ENCODE data around the gene SHB. TPM values are rescaled to one million over a fixed set of nuclear protein-coding genes. Genes with fewer than 3 reads are reported as not detected.

Gene SHB
- total RNA-seq, 1 experiment from 2014 or later = 23.8 TPM

DNA sequence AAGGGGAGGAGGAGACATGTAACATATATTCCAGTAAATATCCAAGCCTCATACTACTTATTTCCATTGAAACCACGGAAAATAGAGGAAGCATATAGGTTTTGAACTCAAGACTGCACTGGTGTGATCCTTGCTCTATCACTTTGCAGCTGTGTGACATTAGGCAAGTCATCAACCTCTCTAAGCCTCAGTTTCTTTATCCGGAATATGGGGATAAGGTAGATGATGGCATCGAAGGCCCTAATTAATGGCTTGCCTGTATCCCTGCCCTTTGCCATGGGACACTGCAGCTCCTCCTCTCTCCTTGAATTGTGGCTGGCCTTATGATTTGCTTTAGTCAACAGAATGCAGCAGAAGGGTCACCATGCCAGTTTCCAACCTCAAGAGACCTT, 6.9 kb downstream of the SHB start:
- intact Hi-C loops (cut with micrococcal nuclease; ENCODE audit: unreplicated experiment) = no loop called here
- H3F3A ChIP-seq (ENCODE audit: insufficient read depth, low read depth) = peaks cover 7% of the 10 kb centered on the region
- CTCF ChIA-PET = interaction anchor here (1.6 kb wide), 1 partner anchor 45 kb away, joined by 3 read pairs; no protein-coding TSS in a partner anchor
- peaks cover 43% of the 10 kb centered on the region for H3K4me1 ChIP-seq (replicated peaks; ENCODE audit: insufficient read depth)
- TF ChIP-seq, protein P1, sequence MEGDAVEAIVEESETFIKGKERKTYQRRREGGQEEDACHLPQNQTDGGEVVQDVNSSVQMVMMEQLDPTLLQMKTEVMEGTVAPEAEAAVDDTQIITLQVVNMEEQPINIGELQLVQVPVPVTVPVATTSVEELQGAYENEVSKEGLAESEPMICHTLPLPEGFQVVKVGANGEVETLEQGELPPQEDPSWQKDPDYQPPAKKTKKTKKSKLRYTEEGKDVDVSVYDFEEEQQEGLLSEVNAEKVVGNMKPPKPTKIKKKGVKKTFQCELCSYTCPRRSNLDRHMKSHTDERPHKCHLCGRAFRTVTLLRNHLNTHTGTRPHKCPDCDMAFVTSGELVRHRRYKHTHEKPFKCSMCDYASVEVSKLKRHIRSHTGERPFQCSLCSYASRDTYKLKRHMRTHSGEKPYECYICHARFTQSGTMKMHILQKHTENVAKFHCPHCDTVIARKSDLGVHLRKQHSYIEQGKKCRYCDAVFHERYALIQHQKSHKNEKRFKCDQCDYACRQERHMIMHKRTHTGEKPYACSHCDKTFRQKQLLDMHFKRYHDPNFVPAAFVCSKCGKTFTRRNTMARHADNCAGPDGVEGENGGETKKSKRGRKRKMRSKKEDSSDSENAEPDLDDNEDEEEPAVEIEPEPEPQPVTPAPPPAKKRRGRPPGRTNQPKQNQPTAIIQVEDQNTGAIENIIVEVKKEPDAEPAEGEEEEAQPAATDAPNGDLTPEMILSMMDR (conservative IDR thresholded peaks at IDR 0.05) = no peak
- TF ChIP-seq EZH2 (IDR thresholded peaks at IDR 0.05; ENCODE audit: low read depth) = no peak
- H3K4me3 ChIP-seq = no peak overlapping the region
- peaks cover 18% of the 10 kb centered on the region for H3K36me3 ChIP-seq (ENCODE audit: low read depth)
- H3K9me3 ChIP-seq (ENCODE audit: insufficient read depth, low read depth) = no peaks in the 10 kb centered on the region
- H3K27ac ChIP-seq = no peak overlapping the region
- POLR2A ChIA-PET (ENCODE audit: unreplicated experiment) = no interaction called here
- BruUV-seq (replicated peaks) = no TSS peak
- H3K79me2 ChIP-seq (ENCODE audit: low read depth) = peaks cover 99% of the 10 kb centered on the region
- DNase-seq = no peak
- H3K9me2 ChIP-seq (ENCODE audit: insufficient read depth) = no peaks in the 10 kb centered on the region
- peaks cover 65% of the 10 kb centered on the region for H4K20me1 ChIP-seq (ENCODE audit: insufficient read depth)
- peak overlapping the region; percentile 99; the same call in 1 of the 2 replicates for H3K4me2 ChIP-seq
- no peak overlapping the region for H2AFZ ChIP-seq
- no peaks in the 10 kb centered on the region for H3K27me3 ChIP-seq (ENCODE audit: insufficient read depth, low read depth)

DNA sequence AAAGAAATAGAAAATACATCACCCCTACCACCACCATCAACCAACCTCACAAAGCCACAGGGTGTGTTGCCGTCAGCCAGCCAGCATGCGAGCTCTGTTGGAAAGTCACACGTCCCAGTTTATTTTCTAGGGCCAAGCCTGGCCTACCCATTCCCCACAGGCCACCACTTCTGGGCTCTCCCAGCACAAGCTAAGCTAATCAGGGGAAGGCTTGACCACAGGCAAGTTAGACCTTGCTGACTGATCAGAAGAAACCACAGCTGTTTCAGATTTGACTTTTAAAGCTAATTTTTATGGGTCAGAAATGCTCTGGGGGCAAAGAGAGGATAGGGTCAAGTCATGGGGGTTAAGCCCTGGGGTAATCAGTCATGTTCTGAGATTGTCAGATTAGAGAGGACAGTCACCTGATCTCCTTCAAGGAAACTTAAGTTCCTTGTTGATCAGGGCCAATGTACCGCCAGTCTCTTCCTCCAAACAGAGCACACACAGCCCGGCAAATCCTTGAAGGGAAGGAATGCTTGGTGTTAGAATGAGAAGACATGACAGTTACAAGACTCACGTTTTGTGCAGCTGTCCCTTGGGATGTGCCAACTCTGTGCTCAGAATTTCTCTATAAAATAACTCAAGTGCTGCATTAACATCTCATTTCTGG, 7.6 kb downstream of the SHB start:
- Histone ChIP-seq H3K27ac (no peak overlapping the region), H2AFZ (no peak overlapping the region), H3K4me3 (no peak overlapping the region), H3K4me2 (no peak overlapping the region), H4K20me1 (ENCODE audit: insufficient read depth) (peaks cover 59% of the 10 kb centered on the region), H3K4me1 (replicated peaks; ENCODE audit: insufficient read depth) (peaks cover 43% of the 10 kb centered on the region), H3K9me3 (ENCODE audit: insufficient read depth, low read depth) (no peaks in the 10 kb centered on the region), H3K79me2 (ENCODE audit: low read depth) (peaks cover 99% of the 10 kb centered on the region), H3K27me3 (ENCODE audit: insufficient read depth, low read depth) (no peaks in the 10 kb centered on the region), H3K9me2 (ENCODE audit: insufficient read depth) (no peaks in the 10 kb centered on the region), H3K36me3 (ENCODE audit: low read depth) (peaks cover 15% of the 10 kb centered on the region), H3F3A (ENCODE audit: insufficient read depth, low read depth) (peaks cover 7% of the 10 kb centered on the region)
- intact Hi-C loops (cut with micrococcal nuclease; ENCODE audit: unreplicated experiment) = no loop called here
- CTCF ChIA-PET = interaction anchor here (1.6 kb wide), 1 partner anchor 44 kb away, joined by 3 read pairs; no protein-coding TSS in a partner anchor
- POLR2A ChIA-PET (ENCODE audit: unreplicated experiment) = no interaction called here
- no TSS peak for BruUV-seq (replicated peaks)
- no peak for DNase-seq
- no peak for TF ChIP-seq EZH2 (IDR thresholded peaks at IDR 0.05; ENCODE audit: low read depth)
- TF ChIP-seq, protein P1 (conservative IDR thresholded peaks at IDR 0.05) = no peak

DNA sequence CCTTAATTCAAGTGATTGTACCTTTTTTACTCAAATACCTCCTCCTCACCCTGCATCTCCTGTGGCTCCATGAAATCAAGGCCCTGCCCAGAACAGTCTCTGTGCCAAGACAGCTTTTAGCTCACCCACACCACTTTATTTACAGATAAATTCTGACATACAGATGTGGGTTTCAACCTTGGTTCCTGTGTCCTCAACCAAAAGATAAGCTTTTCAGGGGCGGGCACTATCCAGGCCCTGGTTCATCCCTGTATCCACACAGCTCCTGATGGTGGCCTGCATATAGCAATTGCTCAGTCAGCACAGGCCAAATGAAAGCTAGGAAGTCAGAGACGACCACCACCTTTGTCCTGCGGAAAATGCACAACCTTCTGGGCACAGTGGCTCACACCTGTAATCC, 8.3 kb downstream of the SHB start:
- Histone ChIP-seq H2AFZ (no peak overlapping the region), H3K36me3 (ENCODE audit: low read depth) (peaks cover 8% of the 10 kb centered on the region; the same call in 1 of the 2 replicates), H3K9me2 (ENCODE audit: insufficient read depth) (no peaks in the 10 kb centered on the region), H3K27me3 (ENCODE audit: insufficient read depth, low read depth) (no peaks in the 10 kb centered on the region), H3K4me2 (no peak overlapping the region), H3K4me3 (no peak overlapping the region), H3K4me1 (replicated peaks; ENCODE audit: insufficient read depth) (peaks cover 45% of the 10 kb centered on the region), H3F3A (ENCODE audit: insufficient read depth, low read depth) (peaks cover 7% of the 10 kb centered on the region), H3K27ac (no peak overlapping the region), H3K79me2 (ENCODE audit: low read depth) (peaks cover 99% of the 10 kb centered on the region), H3K9me3 (ENCODE audit: insufficient read depth, low read depth) (no peaks in the 10 kb centered on the region), H4K20me1 (ENCODE audit: insufficient read depth) (peaks cover 51% of the 10 kb centered on the region)
- no peak for TF ChIP-seq EZH2 (IDR thresholded peaks at IDR 0.05; ENCODE audit: low read depth)
- TF ChIP-seq, protein P1 (conservative IDR thresholded peaks at IDR 0.05) = no peak
- BruUV-seq (replicated peaks) = no TSS peak
- no peak for DNase-seq
- ChIA-PET CTCF (interaction anchor here (1.6 kb wide), 1 partner anchor 43 kb away, joined by 3 read pairs; no protein-coding TSS in a partner anchor), POLR2A (ENCODE audit: unreplicated experiment) (interaction anchor here (0.7 kb wide), 1 partner anchor 24 kb away, joined by 3 read pairs; no protein-coding TSS in a partner anchor)
- intact Hi-C loops (cut with micrococcal nuclease; ENCODE audit: unreplicated experiment) = no loop called here
